ENCODE results near the gene SECISBP2. TPM values are rescaled to one million over a fixed set of nuclear protein-coding genes. Genes with fewer than 3 reads are reported as not detected.

Gene SECISBP2
- polyA plus RNA-seq, 1 of the 3 experiments (the other 2 are of a cell fraction) = 21.2 TPM

DNA sequence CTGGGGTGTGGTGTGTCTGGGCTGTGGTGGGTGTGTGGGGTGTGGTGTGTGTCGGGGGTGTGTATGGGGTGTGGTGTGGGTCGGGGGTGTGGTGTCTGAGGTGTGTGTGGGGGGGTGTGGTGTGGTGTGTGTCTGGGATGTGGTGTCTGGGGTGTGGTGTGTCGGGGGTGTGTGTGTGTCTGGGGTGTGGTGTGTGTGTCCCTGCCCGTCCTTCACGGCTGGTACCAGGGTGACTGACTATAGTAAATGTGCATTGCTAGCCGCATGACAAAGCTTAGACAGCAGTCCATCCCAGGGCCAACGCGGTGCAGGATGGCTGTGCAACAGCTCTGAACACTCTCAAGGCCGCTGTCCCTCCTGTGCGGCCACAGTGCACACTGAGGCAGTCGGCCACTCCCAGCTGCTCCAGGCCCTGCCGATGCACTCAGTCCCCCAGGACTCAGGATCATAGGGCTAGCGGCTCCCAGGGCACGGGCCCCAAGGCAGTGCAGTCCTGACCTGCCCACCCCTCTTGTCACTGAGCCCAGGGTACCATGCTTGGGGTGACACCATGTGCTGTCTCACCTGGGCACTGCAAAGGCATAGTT is 54.0 kb downstream of the SECISBP2 start:
- Histone ChIP-seq H3K79me2 (ENCODE audit: insufficient read depth) (no peaks in the 10 kb centered on the region), H3K4me2 (no peak overlapping the region), H3K27ac (ENCODE audit: low read depth in 2 of 2, low read length in 1 of 2) (no peak overlapping the region), H3K27me3 (ENCODE audit: insufficient read depth) (no peaks in the 10 kb centered on the region), H3K9me3 (no peaks in the 10 kb centered on the region), H3K4me1 (ENCODE audit: control insufficient read depth in 1 of 2, insufficient read depth in 2 of 2, low read depth in 1 of 2, low read length in 1 of 2) (peaks cover 0 to 16% of the 10 kb centered on the region in 2 experiments; a peak in 1 of 4 replicates), H3K9ac (no peak overlapping the region), H4K20me1 (ENCODE audit: insufficient read depth) (no peaks in the 10 kb centered on the region), H3F3A (replicated peaks; ENCODE audit: insufficient read depth) (no peaks in the 10 kb centered on the region), H2AFZ (ENCODE audit: low read depth) (no peak overlapping the region), H3K9me2 (no peaks in the 10 kb centered on the region), H3K4me3 (ENCODE audit: low read depth in 2 of 2, low read length in 1 of 2) (no peak overlapping the region), H3K36me3 (replicated peaks in 1 of 2; ENCODE audit: control insufficient read depth in 1 of 2, insufficient read depth in 2 of 2, low read length in 1 of 2) (no peaks in the 10 kb centered on the region)
- WGBS (ENCODE audit: low lambda C conversion rate) = 86% methylated on average over 7 of the region's 14 CpGs
- TF ChIP-seq FOXJ3 (CRISPR knock-in tag; IDR thresholded peaks at IDR 0.05) (no peak), CTCF (IDR thresholded peaks at IDR 0.05) (no peak), SMC3 (IDR thresholded peaks at IDR 0.05; ENCODE audit: low read depth, low read length) (no peak), NFIC (IDR thresholded peaks at IDR 0.05; ENCODE audit: borderline replicate concordance) (no peak), MAX (IDR thresholded peaks at IDR 0.05; ENCODE audit: low read depth) (no peak), GATA2 (CRISPR knock-in tag; IDR thresholded peaks at IDR 0.05) (no peak), RFX5 (IDR thresholded peaks at IDR 0.05; ENCODE audit: low read length) (no peak), EZH2phosphoT487 (IDR thresholded peaks at IDR 0.05; ENCODE audit: borderline replicate concordance, low read depth) (no peak), TAF1 (IDR thresholded peaks at IDR 0.05; ENCODE audit: borderline replicate concordance, low read depth, low read length) (no peak), GABPA (IDR thresholded peaks at IDR 0.05; ENCODE audit: low read depth) (no peak), POLR2AphosphoS5 (IDR thresholded peaks at IDR 0.05; ENCODE audit: low read depth, low read length) (no peak), RAD21 (IDR thresholded peaks at IDR 0.05; ENCODE audit: low read length) (no peak), EP300 (IDR thresholded peaks at IDR 0.05; ENCODE audit: borderline replicate concordance in 1 of 2, low read depth in 1 of 2, low read length in 1 of 2) (no peak)
- TF ChIP-seq, protein P1, sequence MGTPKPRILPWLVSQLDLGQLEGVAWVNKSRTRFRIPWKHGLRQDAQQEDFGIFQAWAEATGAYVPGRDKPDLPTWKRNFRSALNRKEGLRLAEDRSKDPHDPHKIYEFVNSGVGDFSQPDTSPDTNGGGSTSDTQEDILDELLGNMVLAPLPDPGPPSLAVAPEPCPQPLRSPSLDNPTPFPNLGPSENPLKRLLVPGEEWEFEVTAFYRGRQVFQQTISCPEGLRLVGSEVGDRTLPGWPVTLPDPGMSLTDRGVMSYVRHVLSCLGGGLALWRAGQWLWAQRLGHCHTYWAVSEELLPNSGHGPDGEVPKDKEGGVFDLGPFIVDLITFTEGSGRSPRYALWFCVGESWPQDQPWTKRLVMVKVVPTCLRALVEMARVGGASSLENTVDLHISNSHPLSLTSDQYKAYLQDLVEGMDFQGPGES (IDR thresholded peaks at IDR 0.05; ENCODE audit: low read depth, low read length) = no peak
- TF ChIP-seq, protein P2, sequence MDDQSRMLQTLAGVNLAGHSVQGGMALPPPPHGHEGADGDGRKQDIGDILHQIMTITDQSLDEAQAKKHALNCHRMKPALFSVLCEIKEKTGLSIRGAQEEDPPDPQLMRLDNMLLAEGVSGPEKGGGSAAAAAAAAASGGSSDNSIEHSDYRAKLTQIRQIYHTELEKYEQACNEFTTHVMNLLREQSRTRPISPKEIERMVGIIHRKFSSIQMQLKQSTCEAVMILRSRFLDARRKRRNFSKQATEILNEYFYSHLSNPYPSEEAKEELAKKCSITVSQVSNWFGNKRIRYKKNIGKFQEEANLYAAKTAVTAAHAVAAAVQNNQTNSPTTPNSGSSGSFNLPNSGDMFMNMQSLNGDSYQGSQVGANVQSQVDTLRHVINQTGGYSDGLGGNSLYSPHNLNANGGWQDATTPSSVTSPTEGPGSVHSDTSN (IDR thresholded peaks at IDR 0.05) = no peak
- ChIA-PET CTCF (interaction anchor here (7.1 kb wide), 1 partner anchor 177 kb away, joined by 52 read pairs; no protein-coding TSS in a partner anchor), POLR2A (no interaction called here)
- no peak for DNase-seq
